Mesodermal cell (in vitro differentiated cells): ENCODE measurements around the gene MPZL3.

Experiments
- H3K27ac ChIP-seq: 2 replicates; pipeline ENCODE4 v1.7.0; 2013; ENCODE audit warnings: mild to moderate bottlenecking, low read depth, low read length, moderate library complexity; ENCODE audit not compliant: severe bottlenecking
- H3K36me3 ChIP-seq: 2 replicates; pipeline ENCODE4 v1.7.1; 2013; ENCODE audit warnings: mild to moderate bottlenecking, low read length, moderate library complexity; ENCODE audit not compliant: control insufficient read depth, insufficient read depth
- H3K4me1 ChIP-seq: one replicate; pipeline ENCODE4 v1.7.1; 2013; ENCODE audit warnings: mild to moderate bottlenecking, low read length; ENCODE audit not compliant: insufficient read depth, control insufficient read depth, poor library complexity, severe bottlenecking
- H3K4me3 ChIP-seq: 2 replicates; pipeline ENCODE4 v1.7.0; 2013; ENCODE audit warnings: low read length, control low read depth, mild to moderate bottlenecking; ENCODE audit not compliant: insufficient read depth, poor library complexity, severe bottlenecking; ENCODE audit errors: extremely low read depth
- H3K9me3 ChIP-seq: 2 replicates; pipeline ENCODE4 v1.7.1; 2013; ENCODE audit warnings: mild to moderate bottlenecking, low read length, moderate library complexity; ENCODE audit not compliant: control insufficient read depth
- WGBS, 2 experiments: methylation state at CpG; one replicate each; pipeline ENCODE4 v1.1.5; 2013; ENCODE audit warnings: missing lambda C conversion rate in 2 of 2; ENCODE audit not compliant: insufficient coverage in 2 of 2; 5-methylcytosine and 5-hydroxymethylcytosine counted together

The MPZL3 gene

DNA sequence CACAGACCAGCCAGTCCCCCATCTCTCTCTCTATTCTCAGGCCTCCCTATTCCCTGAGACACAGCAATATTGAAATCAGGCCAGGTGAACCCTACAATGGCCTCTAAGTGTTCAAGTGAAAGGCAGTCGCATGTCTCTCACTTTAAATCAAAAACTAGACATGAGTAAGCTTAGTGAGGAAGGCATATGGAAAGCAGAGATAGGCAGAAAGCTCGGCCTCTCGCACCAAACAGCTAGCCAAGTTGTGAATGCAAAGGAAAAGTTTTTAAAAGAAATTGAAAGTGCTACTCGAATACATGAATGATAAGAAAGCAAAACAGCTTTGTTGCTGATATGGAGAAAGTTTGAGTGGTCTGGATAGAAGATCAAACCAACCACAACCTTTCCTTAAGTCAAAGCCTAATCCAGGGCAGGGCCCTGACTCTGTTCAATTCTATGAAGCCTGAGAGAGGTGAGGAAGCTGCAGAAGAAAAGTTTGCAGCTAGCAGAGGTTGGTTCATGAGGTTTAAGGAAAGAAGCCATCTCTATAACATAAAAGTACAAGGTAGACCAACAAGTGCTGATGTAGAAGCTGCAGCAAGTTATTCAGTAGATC lies 31.7 kb upstream of the MPZL3 start:
- no peak overlapping the region for H3K27ac ChIP-seq
- H3K36me3 ChIP-seq: no peaks in the 10 kb centered on the region
- H3K4me3 ChIP-seq: no peak overlapping the region
- no peaks in the 10 kb centered on the region for H3K4me1 ChIP-seq
- no peaks in the 10 kb centered on the region for H3K9me3 ChIP-seq
- 90 to 100% methylated on average over 2 to 3 of the region's 4 CpGs for WGBS, 2 experiments

DNA sequence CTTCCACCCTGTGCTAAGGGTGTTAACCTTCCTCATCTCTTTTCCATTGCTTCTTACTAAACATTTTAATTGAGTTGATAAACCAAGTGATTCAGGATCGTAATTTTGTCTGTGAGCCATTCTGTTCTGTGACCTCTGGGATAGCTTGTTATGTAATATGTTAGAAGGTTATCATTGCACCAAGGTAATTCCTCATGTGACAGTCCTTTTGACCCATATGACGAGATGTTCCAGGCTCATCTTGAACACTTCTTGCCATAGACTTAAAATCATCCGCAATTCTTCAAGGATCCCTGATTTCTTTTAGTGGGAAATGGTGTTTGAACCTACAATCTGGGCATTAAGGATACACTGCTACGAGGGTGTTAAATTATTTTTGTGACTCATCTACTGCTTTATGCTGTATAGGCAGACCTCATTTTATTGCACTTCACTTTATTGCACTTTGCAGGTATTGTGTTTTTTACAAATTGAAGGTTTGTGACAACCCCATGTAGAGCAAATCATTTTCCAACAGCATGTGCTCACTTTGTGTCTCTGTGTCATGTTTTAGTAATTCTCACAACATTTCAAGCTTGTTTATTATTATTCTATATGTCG lies 31.0 kb upstream of the MPZL3 start:
- no peak overlapping the region for H3K27ac ChIP-seq
- H3K4me3 ChIP-seq: no peak overlapping the region
- H3K4me1 ChIP-seq: no peaks in the 10 kb centered on the region
- 50% methylated on average over 2 of the region's 5 CpGs; no CpG with 5 or more reads in 1 of the 2 experiments for WGBS, 2 experiments
- no peaks in the 10 kb centered on the region for H3K9me3 ChIP-seq
- H3K36me3 ChIP-seq: no peaks in the 10 kb centered on the region

DNA sequence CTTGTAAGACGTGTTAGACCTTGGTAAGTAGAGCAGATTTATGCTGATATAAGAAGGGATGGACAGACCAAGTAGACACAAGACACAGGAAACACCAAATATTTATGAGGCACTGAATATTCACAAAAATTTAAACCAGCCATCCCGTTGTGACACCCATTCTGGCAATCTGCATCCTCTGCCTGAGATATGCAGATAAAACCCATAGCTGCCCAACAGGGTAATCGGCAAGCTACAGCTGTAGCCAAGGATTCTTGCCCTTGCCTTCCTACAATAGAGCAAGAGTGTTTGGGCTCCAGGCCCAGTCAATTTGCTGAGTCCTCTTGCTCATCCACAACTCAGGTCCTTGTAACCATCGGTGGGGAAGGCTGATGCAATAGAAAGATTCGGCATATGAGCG lies 30.4 kb upstream of the MPZL3 start:
- no peaks in the 10 kb centered on the region for H3K9me3 ChIP-seq
- H3K27ac ChIP-seq: no peak overlapping the region
- no peaks in the 10 kb centered on the region for H3K36me3 ChIP-seq
- no peaks in the 10 kb centered on the region for H3K4me1 ChIP-seq
- H3K4me3 ChIP-seq: no peak overlapping the region
- 75 to 95% methylated on average over 2 to 4 of the region's 6 CpGs for WGBS, 2 experiments

DNA sequence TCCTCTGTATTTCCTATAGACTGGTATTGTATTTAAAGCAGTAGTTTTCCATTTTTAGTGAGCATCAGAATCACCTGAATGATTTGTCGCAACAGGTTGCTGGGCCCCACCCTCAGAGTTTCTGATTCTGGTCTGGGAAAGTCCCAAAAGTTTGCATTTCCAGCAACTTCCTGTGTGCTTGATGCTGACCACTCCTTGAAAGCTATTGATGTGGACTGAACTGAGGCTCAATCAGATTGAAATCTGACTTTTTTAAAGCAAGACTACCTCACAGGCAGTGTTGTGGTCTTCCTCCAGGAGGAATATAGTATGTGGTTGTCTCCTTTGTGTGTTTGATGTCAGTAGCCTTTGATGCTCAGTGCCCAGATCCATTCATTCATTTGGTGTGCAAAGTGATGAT lies 29.1 kb upstream of the MPZL3 start:
- WGBS, 2 experiments: 100% methylated on average over 1 of the region's 1 CpG
- H3K9me3 ChIP-seq: no peaks in the 10 kb centered on the region
- peaks cover 6% of the 10 kb centered on the region for H3K4me1 ChIP-seq
- no peaks in the 10 kb centered on the region for H3K36me3 ChIP-seq
- no peak overlapping the region for H3K4me3 ChIP-seq
- no peak overlapping the region for H3K27ac ChIP-seq

DNA sequence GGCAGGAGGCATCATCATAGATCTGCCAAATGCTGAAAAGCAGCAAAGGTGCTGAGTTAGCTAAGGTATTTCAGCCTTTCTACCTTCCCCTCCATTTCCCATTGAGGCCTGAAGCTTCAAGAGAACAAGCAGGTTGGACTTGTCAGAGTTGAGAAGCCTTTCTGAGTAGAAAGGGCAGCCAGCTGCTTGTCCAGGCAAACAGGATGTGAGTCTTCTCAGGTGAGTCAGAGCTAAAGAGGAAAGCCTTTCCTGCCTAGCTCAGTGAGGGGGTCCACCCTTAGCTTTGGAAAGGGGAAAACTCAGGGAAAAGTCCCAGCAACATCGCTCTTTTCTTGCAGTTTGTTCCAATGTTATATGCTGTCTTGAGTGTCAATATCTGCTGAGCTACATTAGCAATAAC lies 25.1 kb upstream of the MPZL3 start:
- WGBS, 2 experiments: 88 to 100% methylated on average over 1 of the region's 1 CpG
- peaks cover 8% of the 10 kb centered on the region for H3K4me1 ChIP-seq
- no peak overlapping the region for H3K27ac ChIP-seq

DNA sequence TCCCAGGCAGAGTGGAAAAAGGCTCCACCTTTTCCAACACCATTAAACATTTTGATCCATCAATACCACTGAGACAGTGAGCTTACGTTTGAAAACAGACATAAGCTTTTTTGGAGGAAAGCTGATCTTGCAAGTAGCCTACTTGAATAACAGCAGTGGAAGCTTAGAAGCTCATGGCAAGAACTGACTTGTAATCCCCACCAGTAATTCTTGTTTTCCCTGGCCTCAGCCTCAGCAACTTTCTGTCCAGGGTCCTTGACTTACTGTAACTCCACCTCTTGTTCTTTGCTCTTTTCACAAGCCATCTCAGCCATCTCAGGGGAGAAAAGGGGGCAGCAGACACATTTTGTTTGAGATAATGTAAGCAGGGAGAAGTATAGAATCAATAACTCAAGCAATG lies 24.3 kb upstream of the MPZL3 start:
- H3K27ac ChIP-seq: no peak overlapping the region
- 80 to 100% methylated on average over 1 of the region's 1 CpG for WGBS, 2 experiments
- no peaks in the 10 kb centered on the region for H3K36me3 ChIP-seq
- H3K4me1 ChIP-seq: peaks cover 8% of the 10 kb centered on the region
- H3K4me3 ChIP-seq: no peak overlapping the region
- no peaks in the 10 kb centered on the region for H3K9me3 ChIP-seq

More for the DNA sequence above, 25.1 kb upstream of the MPZL3 start:
- H3K4me3 ChIP-seq: no peak overlapping the region
- H3K36me3 ChIP-seq: no peaks in the 10 kb centered on the region
- no peaks in the 10 kb centered on the region for H3K9me3 ChIP-seq

DNA sequence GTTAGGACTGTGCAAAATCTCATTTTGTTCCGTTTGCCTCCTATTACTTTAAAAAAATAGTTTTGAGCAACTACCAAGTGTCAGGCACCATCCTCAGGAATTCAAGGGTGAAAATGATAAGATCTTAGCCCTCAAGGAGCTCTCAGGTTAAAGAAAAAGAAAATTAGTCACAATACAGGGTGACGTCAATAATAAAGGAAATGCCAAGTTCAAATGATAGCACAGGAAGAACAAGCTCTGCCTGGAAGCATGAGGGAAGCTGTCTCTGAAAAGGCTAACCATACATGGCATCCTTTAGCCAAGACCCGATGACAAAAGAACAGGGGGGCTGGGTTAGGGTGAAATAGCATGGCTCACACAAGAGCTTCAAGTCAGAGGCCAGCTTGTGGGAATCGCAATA lies 23.0 kb upstream of the MPZL3 start:
- Histone ChIP-seq H3K36me3 (no peaks in the 10 kb centered on the region), H3K4me3 (no peak overlapping the region), H3K4me1 (peaks cover 8% of the 10 kb centered on the region), H3K9me3 (no peaks in the 10 kb centered on the region), H3K27ac (no peak overlapping the region)
- WGBS, 2 experiments: 100% methylated on average over 1 of the region's 4 CpGs

DNA sequence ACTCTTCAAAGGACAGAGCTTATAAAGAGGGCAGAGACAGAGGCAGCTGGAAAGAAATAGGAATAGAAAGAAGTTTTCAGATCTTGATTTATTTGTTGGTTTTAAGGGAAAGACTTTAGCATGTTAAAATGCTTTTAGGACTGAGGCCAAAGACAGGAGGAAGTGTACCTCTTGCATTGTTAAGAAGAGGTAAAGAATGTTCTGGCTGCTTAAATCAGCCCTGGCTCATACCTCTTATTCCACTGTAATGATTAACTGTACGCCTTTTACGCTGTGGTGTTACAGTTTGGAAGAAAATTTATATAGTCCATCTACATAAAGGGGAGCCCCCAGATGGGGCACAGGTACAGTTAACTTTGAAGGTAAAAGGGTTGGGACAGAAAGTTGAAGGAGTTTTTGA lies 22.0 kb upstream of the MPZL3 start:
- no CpG with 5 or more reads among the region's 2 CpGs for WGBS, 2 experiments
- H3K9me3 ChIP-seq: no peaks in the 10 kb centered on the region
- H3K27ac ChIP-seq: no peak overlapping the region
- H3K4me1 ChIP-seq: peaks cover 8% of the 10 kb centered on the region
- H3K4me3 ChIP-seq: no peak overlapping the region
- H3K36me3 ChIP-seq: no peaks in the 10 kb centered on the region

DNA sequence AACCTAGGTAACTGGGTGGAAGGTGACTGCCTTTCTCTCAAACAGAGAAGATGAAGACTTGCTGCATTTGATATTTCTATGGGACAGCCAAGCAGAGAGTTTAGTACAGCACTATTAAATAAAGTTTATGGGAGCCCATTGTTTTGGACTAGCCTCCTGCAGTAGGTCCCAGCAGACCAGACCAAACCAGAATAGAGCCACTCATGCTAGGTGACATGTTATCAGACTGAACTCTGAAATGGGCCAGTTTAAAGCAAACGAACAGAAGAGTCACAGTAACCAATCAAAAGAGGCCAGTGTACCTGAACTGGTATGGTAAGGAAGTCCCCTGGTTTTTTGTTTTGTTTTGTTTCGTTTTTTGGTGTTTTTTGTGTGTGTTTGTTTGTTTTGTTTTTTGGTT lies 19.8 kb upstream of the MPZL3 start:
- WGBS, 2 experiments: 74 to 89% methylated on average over 2 of the region's 2 CpGs
- no peak overlapping the region for H3K4me3 ChIP-seq
- peaks cover 3% of the 10 kb centered on the region for H3K4me1 ChIP-seq
- H3K27ac ChIP-seq: no peak overlapping the region
- H3K36me3 ChIP-seq: no peaks in the 10 kb centered on the region
- H3K9me3 ChIP-seq: no peaks in the 10 kb centered on the region

DNA sequence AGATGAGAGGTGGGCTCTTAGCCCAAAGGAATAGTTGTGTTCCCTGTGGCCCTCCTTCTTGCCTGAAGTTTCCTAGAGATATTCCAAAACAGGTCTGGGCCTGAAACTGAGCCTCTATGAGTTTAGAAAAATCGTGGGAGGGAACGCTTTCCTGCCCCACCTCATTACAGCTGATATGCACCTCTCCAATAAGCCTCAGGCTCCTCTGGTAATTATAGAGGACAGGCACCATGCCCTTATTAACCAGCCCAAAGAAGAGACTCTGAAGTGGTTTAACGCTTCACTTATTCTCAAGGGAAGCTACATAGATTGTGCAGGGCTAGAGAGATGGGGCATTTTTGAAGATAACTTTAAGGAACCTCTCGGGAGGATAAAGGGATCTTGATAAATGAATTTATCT lies 15.3 kb upstream of the MPZL3 start:
- H3K27ac ChIP-seq: no peak overlapping the region
- H3K36me3 ChIP-seq: no peaks in the 10 kb centered on the region
- no peak overlapping the region for H3K4me3 ChIP-seq
- no peaks in the 10 kb centered on the region for H3K9me3 ChIP-seq
- 93% methylated on average over 2 of the region's 4 CpGs; no CpG with 5 or more reads in 1 of the 2 experiments for WGBS, 2 experiments
- H3K4me1 ChIP-seq: no peaks in the 10 kb centered on the region

DNA sequence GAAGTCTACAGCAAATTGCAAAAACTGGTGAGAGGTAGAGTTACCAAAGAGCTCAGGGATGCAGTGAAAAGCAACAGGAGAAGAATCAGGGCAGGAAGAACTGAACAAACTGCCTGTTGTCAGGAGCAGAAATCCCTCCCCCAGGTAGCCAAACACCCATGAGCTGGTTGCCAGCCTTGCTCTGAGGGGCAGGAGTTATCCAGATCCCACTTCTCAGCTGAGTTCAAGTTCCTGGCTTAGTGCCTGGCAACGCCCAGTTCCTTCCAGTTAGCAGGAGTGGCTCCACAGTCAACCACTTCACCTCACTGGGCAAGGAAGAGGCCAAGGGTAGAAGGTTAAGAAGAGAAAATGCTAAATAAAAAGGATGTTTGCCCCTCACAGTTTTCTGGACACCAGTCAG lies 13.8 kb upstream of the MPZL3 start:
- H3K9me3 ChIP-seq: no peaks in the 10 kb centered on the region
- WGBS, 2 experiments: no CpG with 5 or more reads among the region's 1 CpG
- H3K36me3 ChIP-seq: no peaks in the 10 kb centered on the region
- H3K27ac ChIP-seq: no peak overlapping the region
- H3K4me1 ChIP-seq: no peaks in the 10 kb centered on the region
- no peak overlapping the region for H3K4me3 ChIP-seq
